GM18511 (cell line): ENCODE results near the gene PRR36.

Source experiments
- ATAC-seq: cut with Tn5 transposase; IDR thresholded peaks from one replicate; pipeline ENCODE4 v1.9.1; 2021; ENCODE audit warnings: mild to moderate bottlenecking, moderate library complexity; ENCODE audit not compliant: unreplicated experiment

The PRR36 gene

DNA sequence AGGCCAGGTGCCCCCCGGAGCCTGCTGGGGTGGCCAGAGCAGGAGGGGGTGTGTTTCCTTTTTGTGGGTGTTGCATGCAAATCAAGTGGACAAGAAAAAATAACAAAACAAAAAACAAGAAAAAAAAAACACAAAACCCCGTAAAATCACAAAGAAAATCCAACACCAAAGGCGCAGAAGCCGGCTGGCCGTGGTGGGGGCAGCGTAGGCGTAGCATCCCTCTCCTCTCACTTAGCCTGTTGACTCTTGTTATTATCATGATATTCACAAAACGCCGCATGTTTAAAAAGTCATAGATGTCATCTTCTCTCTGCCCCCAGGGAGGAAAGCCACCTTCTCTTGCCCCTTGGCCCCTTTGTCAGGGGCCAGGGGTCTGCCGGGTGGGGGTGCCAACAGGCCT is 39.5 kb upstream of the PRR36 start:
- no peak for ATAC-seq

DNA sequence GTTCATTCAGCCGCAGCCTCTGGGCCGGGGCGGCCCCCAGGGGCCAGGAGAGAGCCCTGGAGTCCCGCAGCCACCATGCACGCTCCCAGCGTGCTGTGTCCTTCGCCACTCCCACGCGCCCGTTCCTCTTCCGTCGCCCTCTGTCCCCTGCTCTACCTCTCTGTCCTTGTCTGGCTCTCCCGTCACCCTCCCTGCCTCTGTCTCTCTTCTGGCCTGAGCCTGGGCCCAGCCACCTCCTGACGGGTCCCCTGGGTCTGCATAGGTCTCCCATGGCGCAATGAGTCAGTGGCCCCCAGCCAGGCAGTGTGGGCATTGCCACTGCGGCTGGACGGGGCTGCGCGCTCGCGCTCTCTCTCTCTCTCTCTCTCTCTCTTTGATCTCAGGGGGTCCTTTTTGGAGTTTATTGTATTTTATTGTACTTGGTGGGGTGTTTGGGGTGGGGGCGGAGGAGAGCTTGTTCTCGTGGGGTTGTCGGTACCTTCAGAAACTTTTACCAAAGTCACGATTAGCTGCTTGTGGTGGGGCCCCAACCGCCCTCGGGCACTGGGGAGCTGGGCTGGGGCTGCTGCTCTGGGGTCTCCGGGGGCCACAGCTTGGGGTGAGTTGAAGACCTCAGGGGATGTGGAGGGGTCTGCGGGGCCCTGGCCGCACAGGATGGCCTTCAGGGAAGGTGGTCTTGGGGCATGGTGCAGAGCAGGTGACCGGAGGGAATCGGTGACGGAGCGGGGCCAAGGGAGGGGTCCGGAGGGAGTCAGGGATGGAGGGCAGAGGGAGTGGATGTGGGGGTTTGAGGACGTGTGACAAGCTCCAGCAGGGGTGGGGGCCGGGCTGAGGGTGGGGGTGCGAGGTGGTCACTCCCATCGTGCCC is 38.7 kb upstream of the PRR36 start:
- ATAC-seq: no peak

DNA sequence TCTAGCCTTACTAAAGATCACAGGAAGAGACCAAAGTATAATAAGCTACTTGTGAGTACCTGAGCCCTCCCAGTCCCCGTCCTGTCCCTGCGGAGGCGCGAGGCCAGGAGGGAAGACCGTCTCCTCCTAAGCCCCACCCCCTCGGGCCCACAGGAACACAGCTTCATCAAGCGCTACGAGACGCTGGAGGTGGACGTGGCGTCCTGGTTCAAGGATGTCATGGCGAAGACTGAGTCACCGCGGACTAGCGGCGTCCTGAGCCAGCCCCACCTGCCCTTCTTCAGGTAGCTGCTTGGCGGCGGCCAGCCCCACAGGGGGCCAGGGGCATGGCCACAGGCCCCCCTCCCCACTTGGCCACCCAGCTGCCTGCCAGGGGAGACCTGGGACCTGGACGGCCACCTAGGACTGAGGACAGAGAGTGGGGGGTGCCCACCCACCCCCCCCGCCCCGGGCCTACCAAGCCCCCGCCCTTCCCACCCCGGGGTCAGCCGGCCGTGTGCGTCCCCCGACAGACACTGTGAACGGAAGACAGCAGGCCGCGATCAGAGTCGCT is 38.0 kb upstream of the PRR36 start:
- no peak for ATAC-seq

DNA sequence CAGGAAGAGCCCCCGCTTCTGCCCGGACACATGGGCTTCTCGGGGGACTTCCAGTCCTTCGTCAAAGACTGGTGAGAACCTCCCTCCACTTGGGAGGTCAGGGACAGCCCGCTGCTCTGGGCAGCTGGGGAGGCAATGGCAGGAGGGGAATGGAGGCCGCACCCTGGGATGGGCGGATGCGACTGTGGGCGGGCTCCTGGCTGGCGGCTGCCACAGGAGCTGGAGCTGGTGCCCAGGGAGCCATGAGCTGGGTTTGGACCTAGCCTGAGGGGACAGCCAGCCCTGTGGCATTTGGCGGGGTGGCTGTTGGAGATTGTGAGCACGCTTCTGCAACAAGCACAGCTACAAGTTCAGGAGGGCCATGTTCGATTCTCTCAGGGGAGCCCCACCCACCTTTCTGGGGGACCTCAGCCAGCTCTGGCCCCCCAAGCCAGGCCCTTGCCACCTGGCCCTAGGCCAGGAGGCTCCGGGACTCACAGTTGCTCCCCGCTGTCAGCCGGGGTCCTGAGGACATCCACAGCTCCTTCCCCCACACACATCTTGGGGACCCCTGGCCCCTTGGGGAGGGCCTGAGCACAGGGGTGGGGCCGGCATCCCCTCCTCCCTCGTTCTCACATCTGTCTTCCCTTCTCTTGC is 37.4 kb upstream of the PRR36 start:
- no peak for ATAC-seq

DNA sequence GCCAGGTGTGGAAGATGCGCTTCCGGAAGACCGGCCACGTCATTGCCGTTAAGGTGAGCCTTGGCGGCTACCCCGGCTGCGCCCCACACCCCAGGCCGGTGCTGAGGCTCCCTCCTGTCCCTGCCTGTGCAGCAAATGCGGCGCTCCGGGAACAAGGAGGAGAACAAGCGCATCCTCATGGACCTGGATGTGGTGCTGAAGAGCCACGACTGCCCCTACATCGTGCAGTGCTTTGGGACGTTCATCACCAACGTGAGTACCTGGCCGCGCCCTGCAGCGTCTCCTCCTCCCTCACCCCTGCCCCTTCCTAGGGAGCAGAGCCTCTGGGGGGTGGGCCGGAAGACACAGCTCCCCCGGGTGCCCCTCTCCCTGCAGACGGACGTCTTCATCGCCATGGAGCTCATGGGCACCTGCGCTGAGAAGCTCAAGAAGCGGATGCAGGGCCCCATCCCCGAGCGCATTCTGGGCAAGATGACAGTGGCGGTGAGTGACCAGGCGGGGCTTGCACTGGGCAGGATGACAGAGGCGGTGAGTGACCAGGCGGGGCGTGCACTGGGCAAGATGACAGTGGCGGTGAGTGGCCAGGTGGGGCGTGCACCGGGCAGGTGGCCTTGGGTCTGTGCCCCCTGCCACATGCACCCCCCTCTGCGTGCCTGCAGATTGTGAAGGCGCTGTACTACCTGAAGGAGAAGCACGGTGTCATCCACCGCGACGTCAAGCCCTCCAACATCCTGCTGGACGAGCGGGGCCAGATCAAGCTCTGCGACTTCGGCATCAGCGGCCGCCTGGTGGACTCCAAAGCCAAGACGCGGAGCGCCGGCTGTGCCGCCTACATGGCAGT is 36.4 kb upstream of the PRR36 start:
- ATAC-seq: no peak

DNA sequence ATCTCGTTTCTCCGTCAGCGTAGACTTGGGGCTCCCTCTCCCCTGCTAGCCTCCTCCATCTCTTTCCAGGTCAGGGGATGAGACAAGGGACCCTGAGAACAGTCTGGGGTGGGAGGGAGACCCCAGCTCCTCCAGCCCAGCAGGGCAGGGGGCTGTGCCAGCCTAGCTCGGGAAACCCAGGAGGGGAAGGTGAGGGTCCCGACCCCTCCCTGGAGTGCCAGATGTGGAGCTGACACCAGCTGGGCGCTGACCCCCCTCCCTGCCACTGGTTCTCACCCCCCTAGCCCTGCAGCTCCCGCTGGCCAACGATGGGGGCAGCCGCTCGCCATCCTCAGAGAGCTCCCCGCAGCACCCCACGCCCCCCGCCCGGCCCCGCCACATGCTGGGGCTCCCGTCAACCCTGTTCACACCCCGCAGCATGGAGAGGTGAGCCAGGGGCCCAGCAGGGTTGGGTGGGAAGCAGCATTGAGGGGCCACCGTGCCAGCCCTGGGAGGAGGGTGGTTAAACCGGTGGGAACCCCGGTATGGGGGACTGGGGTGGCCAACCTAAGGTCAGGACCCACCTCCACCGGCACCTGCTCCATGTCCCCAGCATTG is 35.4 kb upstream of the PRR36 start:
- ATAC-seq: no peak

DNA sequence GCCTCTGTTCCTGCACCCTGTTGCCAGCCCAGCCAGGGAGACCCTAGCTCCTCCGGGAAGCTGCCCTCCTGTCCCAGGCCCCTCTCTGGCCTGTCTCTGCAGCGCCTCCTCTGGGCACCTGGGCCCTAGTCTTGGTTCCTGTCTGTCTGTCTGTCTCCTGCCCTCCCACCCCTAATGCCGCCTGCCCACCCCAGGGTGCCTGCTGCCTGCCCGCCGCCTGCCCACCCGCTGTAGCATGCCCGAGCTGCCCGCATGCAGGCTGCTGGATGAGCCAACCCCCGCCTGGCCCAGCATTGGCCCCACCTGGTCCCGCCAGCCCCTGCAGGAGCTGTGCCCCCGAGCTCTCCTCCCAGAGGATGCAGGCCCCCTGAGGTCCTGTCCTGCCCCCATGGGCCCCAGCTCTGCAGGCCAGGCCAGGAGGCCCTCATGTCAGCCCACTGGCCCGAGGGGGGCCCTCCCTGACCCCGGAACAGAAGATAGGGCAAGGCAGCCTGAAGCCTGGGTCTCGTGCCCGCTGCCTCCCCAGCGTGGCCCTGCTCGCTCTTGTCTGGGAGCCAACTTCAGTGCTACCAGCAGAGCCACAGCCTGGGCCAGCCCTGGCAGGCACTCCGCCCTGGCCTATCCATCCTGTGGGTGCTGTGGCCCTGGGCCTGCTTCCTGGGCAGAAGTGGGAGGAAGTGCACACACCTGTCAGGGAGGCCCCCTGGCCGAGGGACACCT is 34.7 kb upstream of the PRR36 start:
- ATAC-seq: no peak

DNA sequence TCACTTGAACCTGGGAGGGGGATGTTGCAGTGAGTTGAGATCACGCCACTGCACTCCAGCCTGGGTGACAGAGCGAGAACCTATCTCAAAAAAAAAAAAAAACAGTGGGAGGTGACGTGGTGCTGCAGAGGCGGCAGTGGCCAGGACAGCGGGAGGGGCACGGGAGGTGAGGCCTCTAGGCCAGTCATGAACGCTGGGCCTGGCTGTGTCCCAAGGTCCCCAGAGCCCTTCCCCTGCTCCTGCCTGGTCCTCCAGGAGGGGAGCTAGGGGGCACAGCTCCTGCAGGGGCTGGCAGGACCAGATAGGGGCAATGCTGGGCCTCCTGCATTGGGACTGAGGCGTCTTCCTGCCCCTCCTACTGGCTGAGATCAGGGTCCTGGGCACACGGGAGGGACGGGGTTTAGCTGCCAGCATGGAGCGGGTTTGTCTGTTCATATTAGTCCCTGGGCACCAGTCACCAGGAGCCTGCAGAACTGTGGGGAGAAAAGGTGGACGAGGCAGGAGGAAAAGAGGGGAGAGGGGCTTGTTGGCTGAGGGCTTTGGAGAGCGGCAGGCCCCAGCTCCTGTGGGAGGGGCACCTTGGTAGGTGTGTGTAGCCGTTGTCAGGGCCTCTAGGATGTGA is 34.0 kb upstream of the PRR36 start:
- ATAC-seq: no peak

DNA sequence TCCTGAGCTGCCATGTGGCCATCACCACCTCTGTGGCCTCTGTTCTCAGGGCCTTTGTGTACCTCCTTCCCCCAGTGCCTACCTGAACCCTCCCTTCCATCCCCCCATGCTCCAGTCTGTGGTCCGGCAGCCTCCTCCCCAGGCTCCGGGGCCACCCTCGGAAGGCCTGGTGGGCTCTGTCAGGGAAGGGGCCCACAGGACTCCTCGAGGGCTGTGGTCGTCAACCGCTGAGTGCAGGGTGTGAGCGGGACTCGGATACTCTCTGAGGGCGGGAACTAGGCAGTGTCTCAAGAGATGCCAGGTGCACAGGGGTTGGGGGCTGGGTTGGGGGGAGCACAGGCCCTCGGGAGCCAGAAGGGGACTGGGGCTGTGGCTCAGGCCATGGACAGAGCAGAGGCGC is 33.4 kb upstream of the PRR36 start:
- ATAC-seq: no peak

DNA sequence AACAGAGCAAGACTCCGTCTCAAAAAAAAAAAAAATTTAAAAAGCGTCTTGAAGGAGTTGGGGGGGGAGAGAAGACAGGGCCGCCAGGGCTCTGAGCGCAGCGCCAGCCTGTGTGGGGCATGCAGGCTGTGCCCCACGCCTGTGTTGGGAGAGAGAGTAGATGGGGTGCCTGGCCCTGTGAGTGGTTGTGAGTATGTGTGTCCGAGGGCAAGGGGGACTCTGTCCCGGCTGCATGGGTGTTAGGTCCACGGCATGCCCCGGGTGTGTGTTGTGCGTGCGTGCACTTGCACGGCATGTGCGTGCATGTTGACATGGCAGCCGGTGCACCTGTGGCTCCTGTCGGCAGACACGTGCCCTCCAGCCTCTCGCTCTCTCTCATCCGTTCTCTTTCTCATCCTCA is 32.9 kb upstream of the PRR36 start:
- no peak for ATAC-seq

DNA sequence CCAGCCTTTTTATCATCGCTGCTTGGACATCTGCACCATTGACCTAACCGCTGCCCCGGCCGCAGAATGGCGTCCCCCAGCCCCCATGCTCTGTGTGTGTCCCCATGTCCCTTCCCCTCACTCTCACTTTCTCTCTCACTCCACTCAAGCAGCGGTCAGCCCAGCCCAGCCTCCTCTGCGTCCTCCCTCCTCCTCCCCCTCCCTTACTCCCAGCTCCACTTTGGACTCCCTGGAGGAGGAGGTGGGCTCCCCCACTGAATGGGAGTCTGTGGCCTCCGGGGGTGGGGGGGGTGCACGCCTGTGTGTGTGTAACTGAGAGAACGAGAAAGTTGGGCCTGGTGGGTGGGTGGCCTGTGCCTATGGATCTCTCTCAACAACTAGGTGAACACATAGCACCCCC is 31.7 kb upstream of the PRR36 start:
- ATAC-seq: no peak

DNA sequence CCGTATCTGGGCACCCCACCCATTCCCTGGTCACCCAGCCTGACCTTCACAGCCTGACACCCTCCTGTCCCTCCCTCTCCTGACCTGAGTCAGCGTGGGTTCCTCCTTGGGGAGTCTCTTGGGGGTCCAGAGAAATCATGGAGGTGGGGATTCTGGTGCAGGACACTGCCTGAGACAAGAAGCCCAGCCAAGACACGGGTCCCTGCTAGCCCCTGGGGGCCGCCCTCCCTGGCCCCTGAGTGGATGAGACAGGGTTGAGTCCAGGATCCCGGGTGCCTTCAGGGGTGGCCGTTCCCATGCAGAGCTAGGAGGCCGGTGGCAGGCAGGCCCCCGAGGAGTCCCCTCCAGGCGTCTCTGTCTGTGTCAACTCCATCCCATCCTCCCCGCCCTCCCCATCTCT is 31.1 kb upstream of the PRR36 start:
- ATAC-seq: no peak

DNA sequence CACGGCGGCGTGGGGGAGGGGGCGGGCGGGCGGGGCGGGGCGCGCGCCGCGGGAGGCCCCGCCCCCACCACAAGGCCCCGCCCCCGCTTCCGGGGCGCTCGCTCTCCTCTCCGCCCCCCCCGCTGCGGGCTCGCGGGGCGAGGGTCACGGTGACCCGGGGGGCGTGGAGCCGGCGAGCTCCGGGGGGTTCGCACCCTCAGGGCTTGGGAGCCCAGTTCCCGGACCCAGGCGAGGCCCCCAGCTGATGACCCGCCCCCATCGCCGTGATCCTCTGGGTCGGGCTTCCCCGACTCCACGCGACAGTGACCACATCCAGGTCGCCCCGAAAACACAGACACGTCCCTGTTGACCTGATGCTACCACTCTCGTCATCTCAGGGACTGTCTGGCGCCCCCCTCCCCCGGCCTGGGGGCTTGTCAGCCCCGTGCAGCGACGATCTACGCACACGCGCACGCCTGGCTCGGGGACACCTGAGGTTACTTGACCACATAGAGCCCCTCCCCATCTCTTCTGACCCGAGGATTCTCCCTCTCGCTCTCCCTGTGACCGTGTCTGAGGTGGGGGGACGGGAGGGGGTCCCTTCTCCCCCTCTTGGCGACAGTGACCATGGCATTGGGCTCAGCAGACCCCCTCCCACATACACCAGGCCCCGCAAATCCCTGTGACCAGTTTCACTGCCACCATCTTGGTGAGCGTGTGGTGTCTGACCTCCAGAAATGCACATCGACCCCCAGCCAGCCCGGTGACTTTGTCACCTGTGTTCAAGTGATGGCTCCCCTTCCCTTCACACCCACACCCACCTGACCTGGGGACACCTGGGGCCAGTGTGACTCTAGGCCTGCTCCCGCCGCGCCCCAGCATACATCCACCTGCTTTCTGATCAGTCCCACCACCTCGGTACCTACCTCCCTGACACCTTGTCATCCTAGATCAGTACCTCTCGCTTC is 30.2 kb upstream of the PRR36 start:
- peak; percentile 42 for ATAC-seq

DNA sequence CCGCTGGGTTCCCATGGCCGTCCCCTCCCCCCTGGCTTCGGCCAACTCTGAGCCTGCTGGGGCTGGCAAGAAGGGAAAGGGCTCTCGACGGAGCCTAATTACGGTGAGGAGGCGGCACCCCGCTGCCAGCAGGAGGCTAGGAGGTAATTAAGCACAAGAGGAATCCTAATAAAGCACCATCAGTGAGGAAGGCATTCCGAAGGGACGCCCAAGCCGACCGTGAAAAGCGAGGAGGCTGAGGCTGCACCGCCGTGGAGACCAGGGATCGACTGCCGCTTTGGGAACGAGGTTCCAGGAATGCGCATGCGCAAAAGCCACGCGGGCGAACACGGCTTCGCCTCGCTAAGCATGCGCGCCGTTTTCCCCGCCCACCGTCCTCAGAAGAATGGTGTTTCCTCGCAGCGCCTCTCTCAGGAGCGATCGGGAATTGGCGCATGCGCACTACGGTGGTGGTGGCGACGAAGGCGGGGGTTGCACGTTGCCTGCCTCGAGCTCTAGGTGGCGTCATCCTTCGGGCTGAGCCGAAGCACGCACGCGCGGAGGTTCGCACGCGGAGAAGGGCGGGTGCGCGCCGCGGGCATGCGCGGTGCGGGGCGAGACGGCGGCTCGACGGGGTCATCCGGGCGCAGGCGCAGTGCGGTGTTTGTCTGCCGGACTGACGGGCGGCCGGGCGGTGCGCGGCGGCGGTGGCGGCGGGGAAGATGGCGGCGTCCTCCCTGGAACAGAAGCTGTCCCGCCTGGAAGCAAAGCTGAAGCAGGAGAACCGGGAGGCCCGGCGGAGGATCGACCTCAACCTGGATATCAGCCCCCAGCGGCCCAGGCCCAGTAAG is 29.3 kb upstream of the PRR36 start, which contains the start of gene MAP2K7:
TSS of gene MAP2K7 (plus strand) at position 634 of the 830 bp plus-strand sequence. CDS start at position 702, 68 bp downstream.
- ATAC-seq: peak; percentile 89

DNA sequence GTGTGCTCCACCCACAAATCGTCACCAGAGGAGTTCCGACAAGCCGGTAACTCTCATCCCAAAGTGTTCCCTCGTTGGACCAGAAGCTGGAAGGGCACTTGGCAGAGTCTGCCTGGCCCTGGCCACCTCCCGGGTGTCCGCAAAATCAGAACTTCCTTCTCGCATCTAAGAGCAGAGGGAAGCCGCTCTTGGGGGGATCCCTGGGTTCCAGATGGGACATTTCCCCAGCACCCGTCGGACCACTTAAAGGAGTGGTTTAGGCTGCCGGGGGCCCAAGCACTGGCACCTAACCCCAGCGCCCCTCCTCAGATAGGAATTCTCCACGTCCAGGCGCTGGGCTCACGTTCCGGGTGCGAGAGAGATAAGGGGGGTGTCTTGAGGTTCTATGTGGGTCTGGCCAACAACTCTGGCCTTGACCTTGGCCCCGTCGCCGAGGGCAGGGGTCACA is 28.6 kb upstream of the PRR36 start:
- ATAC-seq: no peak

DNA sequence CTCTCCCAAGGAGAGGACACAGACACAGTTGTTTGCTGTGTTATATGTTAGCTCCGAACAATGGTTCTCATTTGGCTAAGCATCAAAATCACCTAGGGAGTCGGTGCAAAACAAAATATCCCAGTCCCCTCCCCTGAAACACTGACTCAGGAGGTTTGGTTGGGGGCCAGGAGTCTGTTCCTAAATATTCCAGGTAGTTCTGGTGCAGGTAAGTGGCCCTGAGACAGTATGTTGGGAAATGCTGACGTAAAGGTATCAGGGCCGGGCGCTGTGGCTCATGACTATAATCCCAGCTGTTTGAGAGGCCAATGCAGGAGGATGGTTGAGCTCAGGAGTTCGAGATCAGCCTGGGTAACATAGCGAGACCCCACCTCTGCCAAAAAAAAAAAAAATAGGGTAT is 27.1 kb upstream of the PRR36 start:
- ATAC-seq: no peak

DNA sequence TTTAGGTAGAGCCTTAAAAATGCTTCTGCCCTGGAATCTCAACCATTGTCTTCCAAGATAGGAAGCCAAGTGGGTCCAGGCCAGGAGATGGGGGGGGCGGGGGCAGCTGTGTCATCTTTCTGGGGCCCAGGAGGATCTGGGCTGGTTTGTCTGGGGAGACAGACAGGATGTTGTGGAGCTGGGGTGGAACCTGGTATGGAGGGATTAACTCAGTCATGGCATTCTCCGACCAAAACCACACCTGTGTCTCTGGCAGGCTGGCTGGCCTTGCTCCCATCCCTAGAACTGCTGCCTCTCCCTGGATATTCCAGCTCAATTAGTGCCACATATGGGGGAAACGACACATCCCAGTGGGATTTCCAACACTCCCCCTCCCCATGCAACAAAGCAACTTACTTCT is 26.7 kb upstream of the PRR36 start:
- no peak for ATAC-seq

DNA sequence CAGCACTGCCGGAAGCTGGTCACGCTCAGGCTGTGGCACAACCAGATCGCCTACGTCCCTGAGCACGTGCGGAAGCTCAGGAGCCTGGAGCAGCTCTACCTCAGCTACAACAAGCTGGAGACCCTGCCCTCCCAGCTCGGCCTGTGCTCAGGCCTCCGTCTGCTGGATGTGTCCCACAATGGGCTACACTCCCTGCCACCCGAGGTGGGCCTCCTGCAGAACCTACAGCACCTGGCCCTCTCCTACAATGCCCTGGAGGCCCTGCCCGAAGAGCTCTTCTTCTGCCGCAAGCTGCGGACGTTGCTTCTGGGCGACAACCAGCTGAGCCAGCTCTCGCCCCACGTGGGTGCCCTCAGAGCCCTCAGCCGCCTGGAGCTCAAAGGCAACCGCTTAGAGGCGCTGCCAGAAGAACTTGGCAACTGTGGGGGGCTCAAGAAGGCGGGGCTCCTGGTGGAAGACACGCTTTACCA is 26.2 kb upstream of the PRR36 start:
- no peak for ATAC-seq
